GM04503 (cell line): ENCODE measurements around the gene PLEKHA6.

Experiments
- DNase-seq: peaks from one replicate; pipeline ENCODE4 v3.0.0-alpha.2; 2012; ENCODE audit warnings: low read depth

The PLEKHA6 gene

DNA sequence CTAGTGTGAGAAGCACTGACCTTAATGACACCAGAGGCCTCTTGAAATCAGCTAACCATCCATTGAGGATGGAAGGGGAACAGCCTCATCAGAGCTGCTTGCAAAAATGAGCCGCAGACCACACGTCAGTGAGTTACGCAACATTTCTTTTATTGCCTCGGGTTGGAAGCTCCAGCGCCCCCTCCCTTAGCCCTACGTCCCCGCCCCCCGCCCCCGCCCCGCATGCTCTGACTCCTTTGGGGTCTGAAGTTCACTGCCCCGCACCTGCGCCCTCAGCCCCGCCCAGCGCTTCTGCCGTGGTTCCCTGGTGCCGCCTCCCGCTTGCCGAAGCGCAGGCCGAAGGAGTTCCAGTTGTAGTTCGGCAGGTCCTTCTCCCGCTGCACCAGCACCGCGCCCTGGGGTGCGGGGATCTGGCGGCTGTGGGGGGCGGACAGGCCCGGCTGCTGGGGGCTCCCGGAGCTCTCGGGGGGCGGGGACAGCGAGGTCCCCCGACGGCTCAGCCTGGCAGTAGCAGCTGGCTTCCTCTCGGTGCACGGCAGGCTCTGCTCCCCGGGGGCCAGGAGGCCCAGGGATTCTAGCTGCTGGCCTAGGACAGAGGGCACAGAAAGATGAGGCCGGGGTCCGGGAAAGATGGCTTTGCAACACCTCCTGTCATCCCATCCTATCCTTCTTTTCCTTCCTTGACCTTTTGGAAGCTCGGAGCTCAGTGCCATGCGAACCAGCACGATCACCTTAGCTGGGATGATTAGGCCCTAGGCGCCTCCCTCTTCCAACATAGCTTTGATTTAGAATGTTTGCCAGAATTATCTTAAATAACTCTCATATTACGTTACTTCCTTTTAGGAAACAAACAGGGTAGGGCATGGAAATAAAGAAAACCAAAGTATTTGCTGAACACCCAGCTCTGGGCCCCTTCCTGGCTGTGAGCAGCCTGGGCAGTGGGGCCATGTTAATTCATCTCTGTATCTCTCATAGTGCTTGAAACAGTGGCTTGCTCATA is 169.2 kb downstream of the PLEKHA6 start:
- DNase-seq: no peak

- no peak for DNase-seq
These were observed 170.6 kb downstream of the PLEKHA6 start for GRCh38 chr1:204188959-204189639.

DNA sequence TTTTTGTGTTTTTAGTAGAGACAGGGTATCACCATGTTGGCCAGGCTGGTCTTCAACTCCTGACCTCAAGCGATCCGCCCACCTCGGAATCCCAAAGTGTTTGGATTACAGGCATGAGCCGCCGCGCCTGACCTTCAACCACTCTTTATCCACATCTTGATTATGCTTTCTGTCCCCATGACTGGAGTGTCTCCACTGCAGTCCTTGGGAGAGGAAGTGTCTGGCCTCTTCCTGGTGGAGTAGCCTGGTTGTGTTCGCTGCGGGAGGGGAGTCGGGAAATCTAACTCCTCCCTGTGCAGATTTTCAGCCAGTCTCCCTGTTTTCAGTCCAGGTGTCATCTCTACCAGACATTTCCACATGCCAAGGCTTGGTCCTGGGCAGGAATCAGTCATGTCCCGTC is 173.1 kb downstream of the PLEKHA6 start:
- DNase-seq: no peak

GRCh38 chr1:204181116-204181515 is 178.6 kb downstream of the PLEKHA6 start:
- no peak for DNase-seq

DNA sequence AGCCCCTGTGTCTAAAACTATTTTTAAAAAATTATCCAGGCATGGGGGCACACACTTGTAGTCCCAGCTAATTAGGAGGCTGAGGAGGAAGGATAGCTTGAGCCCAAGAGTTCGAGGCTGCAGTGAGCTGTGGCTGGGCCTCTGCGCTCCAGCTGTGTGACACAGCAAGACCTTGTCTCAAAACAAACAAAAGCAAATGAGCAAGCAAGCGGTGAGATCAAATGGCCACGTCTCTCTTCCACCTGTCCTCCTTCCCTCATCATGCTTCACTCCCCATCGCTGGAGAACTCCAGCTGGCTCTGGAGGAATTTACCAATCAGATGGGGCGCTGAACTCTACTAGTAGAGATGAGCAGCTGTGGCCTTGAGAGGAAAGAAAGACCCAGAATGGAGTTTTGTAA is 179.6 kb downstream of the PLEKHA6 start:
- no peak for DNase-seq

DNA sequence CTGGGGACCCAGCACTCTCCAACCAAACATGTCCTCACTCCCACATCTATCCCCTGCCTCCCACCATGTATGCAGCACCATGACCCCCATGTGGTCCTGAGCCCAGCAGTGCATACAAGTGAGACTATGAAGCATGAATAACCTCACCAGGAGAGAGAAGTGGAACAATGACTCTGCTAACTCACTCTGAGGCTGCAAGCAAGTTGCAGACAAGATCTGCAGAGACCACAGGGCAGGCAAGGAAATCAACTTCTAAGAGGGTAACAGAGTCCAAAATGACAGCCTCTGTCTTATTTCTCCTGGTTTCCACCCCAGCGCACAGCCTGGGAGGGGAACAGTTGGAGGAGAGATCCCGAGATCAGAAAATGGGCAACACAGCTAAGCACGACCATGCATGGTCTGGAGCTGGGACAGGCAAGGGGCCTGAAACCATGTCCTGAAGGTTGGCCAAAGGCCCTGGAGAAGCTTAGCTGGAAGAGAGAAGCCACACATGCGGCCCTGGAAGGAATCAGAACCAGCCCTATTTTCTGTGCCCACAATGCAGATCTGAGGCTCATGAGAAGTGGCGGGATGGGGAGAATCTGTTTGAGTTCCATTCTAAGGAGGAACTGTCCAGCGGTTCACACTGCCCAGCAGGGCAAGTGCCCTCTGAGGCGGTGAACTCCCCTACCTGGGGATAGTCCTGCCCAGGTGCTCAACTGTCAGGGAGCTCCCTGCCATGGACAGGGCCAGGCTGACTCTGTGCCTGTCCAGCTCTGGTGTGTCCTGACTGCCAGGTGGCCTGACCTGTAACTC is 181.0 kb downstream of the PLEKHA6 start:
- DNase-seq: no peak

DNA sequence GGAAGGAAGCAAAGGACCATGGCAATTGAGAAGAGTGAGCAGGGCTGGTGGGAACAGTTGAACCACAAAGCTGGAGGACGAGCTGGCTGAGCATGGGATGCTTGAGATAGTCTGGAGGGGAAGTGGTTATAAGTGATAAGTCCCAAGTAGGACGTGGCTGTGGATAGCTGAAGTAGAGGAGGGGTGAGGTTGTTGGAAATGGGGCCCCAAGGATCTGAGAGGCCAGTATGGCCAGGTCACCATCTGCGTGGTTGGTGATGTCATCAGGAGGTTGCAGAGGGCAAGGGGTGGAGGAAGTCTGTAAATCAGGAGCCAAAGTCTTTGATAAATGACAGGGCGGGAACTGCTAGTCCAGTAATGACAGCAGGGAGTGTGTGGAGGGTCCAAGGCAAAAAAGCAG is 182.6 kb downstream of the PLEKHA6 start:
- DNase-seq: no peak

GRCh38 chr1:204176049-204176448 is 183.7 kb downstream of the PLEKHA6 start:
- no peak for DNase-seq

DNA sequence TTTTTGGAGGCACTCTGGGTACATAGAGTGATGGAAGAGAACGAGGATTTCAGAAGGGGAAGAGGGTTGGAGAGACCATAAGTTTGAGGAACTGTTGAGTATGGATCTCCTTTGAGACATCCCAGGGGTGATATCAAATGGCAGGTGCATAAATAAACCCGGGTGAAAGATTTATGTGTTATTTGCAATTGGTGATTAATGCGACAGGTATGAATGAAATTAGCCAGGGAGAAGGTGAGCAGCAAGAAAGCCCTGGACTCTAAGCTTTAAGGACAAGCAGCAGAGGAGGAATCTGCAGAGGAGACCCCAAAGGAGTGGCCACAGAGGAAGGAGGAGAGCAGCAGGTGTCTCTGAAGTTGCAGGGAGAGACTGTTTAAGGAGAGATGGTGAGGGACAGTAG is 184.8 kb downstream of the PLEKHA6 start:
- no peak for DNase-seq

DNA sequence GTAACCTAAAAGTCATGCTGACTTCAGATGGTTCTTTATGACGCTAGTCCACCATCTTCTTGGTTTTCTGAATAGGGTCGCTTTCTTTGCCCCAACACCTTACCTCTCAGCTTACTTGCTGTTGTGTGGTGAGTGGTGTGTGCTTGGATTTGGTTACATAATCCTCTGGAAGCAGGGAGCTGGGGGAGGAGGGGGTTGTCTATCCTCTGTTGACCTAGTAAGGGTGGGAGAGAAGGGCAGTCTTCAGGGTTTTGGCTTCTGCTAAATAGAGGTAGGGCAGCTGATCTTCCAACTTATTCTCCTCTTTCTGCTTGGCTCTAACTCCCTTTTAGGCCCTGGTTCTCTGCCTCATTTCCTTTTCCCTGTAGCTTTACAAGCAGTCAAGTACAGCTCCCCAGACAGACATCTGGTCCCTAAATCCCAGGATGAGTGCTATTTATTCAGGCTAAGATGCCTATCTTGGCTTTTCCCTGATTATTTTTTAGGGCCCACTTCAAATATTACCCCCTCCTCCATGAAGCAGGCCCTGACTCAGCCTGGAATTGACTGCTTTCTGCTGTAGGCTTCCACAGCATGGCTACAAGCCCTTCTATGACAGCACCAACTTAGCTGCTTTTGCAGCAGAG is 187.2 kb downstream of the PLEKHA6 start:
- no peak for DNase-seq

GRCh38 chr1:204171751-204172178 is 188.0 kb downstream of the PLEKHA6 start:
- peak; percentile 44 for DNase-seq

GRCh38 chr1:204170494-204171155 is 189.1 kb downstream of the PLEKHA6 start:
- no peak for DNase-seq

GRCh38 chr1:204169858-204170257 is 189.9 kb downstream of the PLEKHA6 start:
- DNase-seq: no peak
